GM12878 (cell line): Measurements from ENCODE around the gene INTU.

ENCODE experiments used
- BACH1 ChIP-seq: fragments of 450-650 bp; IDR thresholded peaks from 2 replicates; pipeline ENCODE4 v1.6.1; 2017; ENCODE audit warnings: mild to moderate bottlenecking, borderline replicate concordance
- EZH2 ChIP-seq: IDR thresholded peaks from 2 replicates; pipeline ENCODE4 v1.6.1; 2012; ENCODE audit warnings: low read depth, mild to moderate bottlenecking, control low read depth, inconsistent platforms, low read length, borderline replicate concordance; ENCODE audit not compliant: control insufficient read depth
- HDAC2 ChIP-seq: fragments of 200-600 bp; sonication (generic); IDR thresholded peaks from 2 replicates; pipeline ENCODE4 v1.6.1; 2017
- ZNF274 ChIP-seq: IDR thresholded peaks from one replicate; pipeline ENCODE4 v1.8.0; 2011; ENCODE audit not compliant: insufficient read length, insufficient read depth

- TF ChIP-seq HDAC2 = no peak
- no peak for TF ChIP-seq EZH2
- TF ChIP-seq ZNF274 = no peak
- no peak for TF ChIP-seq BACH1
Observed at GRCh38 chr4:127747883-127748282, 115.1 kb downstream of the INTU start.
